ENCODE results near the gene SCYGR4.
"Not testable (repeated sequence)": the region's sequence is repeated elsewhere in the genome, so short reads cannot be mapped to it uniquely, and the experiment has no call there.

SCYGR4 gene

GRCh38 chr2:227614740-227615139 lies 2.6 kb upstream of the SCYGR4 start, which contains the start of gene SCYGR3:
Gene SCYGR3, minus strand, starts transcription at chr2:227614840. Its CDS starts 0 bp downstream, at chr2:227614840.
- DNase-seq, result no peak

- DNase-seq, result no peak
Observed at GRCh38 chr2:227615181-227615580, 2.1 kb upstream of the SCYGR4 start.

DNA sequence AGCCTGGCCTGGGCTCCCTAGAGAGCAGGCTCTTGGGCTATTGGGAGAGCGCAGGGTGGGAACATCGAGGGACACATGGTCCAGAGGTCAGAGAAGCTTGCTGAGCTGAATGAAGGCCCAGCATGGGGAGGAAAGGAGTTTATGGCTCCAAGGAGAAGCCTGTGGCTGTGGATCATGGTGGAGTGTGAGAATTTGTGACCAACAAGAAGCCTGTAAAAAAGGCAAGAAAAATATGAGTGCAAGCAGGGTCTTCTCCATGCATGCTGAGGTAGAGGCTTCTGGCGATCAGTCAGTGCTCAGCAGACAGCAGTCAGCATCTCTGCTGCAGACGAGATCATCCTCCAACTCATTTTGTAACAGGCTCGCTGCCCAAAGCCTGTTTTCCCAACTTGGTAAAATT lies 1.4 kb upstream of the SCYGR4 start:
- DNase-seq, result no peak

DNA sequence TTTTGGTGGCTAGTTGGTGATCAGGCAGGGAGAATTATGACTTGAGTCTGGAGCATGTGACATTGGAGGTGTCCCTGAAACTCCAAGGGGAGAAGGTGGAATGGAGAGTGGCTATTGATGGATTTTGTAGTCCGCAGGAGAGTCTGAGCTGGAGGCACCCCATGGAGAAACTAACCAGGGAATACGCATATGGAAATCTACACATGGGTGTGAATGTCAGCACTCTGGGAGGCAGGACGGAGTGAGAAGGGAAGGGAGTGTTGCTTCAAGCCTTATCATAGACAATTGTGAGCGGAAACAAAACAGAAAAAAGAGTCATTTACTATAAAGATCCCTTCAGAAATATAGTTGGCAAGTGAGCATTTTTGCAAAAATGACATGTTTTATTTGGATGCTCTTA lies 667 bp upstream of the SCYGR4 start:
- no peak for DNase-seq

DNA sequence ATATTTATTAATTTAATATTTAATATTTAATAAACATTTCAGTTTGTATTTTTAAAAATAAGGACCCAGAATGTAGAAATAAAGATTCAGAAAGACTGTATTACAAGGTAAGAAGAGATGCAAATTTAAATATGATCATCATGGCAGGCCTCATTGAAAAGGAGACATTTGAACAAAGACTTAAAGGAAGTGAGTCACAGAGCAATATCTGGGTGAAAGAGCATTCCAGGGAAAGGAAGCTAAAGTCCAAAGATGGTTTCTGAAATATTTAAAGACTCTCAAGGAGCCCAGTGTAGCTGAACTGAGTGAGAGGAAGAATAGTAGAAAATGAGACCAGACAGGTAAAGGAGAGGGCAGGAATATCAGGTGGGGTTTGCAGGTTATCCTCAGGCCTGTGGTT lies 5.9 kb downstream of the SCYGR4 start:
- DNase-seq, result no peak

DNA sequence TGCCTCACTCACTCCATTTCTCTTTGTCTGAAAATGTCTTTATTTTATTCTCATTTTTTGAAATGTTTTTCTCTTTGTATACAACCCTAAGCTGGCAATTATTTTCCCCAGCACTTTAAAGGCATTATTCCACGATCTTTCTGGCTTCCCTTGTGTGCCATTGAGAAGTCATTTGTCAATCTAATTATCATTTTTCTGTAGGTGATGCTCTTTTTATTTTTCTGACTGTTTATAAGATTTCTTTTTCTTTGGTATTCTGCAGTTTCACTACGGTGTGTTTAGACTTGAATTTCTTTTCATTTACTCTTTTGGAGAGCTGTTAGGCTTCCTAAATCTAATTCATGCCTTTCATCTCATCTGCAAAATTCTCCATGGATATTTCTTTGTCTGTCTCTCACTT lies 8.1 kb downstream of the SCYGR4 start:
- no peak for DNase-seq

- DNase-seq, result no peak
Observed at GRCh38 chr2:227626580-227627151, 9.4 kb downstream of the SCYGR4 start.

DNA sequence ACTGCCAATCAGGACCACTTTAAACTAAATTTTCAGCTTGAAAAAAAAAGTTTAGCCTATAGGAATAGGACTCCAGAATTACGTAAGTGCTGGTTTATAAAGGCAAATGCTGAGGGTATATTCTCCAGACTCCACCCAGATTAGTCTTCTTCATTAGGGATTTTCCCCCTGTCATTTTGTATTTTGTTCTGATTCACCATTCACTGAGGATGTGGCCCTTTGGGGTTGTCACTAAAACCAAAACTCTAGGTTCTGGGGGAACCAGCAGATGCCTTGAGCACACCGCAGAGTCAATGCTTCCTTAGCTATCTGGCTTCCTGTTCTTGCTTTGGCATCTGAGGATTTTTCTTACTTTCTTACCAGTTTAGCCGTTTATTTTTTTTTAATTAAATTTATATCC lies 10.5 kb downstream of the SCYGR4 start:
- DNase-seq, result no peak

DNA sequence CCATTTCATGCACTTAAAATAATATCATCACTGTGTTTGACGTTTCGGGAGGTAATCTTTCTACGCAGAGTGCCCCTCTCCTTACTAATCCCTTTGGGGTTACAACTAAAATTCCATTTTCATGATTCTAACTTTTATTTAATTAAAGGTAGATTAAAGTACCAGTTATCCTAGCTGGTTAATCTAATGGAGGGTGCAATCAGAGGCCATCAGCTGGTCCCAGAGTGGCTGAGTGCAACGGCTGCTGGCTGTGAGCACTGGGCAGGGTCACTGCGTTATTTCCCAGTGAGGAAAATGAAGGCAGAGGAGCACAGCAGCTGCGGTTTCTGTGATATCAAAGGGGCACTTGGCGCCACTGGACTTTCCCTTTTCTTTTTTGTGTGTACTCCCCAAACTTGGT lies 12.1 kb downstream of the SCYGR4 start:
- no peak for DNase-seq

DNA sequence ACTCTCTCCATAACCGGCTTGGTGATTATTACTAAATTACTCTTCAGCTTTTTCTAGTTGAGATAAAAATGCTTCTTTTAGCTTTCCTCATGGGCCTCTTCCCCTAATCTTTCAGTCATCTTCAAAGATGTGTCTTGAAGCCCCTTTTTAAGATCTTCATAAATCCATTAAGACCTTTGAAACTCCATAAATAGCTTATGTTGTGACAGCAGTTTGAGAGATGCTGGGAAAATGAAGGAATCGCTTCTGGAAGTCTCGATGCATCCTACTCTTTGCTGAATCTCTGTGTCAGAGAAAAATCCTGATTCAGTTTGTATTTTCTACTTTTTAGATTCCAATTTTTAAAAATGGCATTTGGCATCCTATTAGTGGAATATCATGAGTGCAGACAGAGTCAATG lies 13.0 kb downstream of the SCYGR4 start:
- no peak for DNase-seq

DNA sequence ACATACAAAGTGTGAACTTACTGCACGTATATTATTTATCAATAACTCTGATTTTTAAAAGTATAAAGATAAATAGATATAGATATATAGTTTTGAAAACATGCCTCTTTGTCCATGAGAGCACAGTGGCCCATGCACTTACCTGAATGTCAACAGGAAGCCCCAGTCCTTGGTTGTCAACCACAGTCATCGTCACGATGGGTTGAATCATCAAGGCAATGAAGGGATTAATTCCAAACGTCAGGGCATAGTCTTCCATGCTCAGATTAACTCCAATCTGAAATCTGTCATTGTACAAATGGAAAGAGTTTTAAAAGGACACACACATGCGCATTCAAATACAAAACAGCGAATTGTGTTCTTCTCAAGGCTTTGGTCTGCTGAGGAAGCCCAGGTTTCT lies 15.5 kb downstream of the SCYGR4 start:
- DNase-seq, result no peak

DNA sequence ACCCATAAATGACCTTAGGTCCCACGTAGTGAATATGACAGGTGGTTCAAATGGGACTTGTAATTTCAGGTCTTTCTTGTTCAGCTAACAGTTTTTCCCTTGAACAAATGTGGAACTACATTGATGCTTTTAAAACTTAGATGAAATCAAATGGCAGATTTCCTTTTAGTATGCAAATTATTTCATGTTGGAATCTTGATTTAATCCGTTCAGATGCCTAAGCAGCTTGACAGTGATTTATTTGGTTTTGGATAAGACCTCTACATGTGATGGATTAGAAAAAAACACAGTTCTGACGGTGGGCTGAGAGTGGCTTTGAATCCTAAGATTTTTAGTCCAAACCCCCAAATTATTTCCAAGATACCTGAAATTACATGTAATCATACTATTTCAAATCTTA lies 16.9 kb downstream of the SCYGR4 start:
- DNase-seq, result no peak

DNA sequence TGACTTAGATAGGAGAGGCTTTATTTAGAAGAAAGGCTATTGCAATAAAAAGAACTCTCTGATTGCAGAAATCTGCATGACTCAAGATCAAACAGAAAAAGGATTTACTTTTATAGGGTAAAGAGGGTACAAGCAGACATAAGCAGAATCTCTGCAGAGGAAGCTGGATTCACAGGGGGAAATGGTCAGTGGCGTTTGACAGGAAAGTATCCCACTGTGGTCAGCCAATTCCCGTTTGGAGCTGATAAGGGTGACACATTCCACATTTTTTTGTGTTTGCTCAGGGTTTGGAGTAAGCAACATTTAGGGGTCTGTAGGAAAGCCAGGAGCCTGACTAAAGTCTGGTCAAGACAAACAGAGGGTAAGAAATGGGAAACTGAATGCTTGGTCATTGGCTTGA lies 25.4 kb downstream of the SCYGR4 start:
- DNase-seq, result no peak

DNA sequence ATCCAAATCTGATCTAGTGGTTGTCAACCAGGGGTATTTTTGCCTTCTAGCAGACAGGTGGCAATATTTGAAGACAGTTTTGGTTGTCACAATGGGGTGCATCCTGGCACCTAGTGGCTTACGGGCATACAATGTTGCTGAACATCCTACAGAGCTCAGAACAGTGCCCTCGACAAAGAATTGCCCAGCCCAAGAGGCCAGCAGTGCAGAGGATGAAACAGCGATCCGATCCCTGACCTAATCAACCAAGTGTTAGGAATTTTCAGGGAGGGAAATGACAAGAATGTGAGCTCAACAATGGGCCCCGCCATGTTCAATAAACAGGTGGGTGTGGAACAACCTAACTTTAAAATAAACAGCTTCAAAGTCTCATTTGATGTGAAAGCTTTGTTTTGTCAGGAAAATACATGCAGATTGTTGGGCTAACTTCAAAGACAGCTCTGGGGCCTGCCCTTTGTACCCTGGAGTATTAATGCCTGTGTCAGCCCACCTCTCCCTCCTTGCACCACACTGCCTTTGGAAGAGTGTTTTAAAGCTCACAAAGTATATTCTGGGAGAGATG lies 26.8 kb downstream of the SCYGR4 start:
- no peak for DNase-seq

- DNase-seq, result no peak
Observed at GRCh38 chr2:227653419-227653818, 36.1 kb downstream of the SCYGR4 start.

GRCh38 chr2:227654426-227654825 lies 37.1 kb downstream of the SCYGR4 start:
- no peak for DNase-seq

GRCh38 chr2:227655454-227655853 lies 38.2 kb downstream of the SCYGR4 start:
- DNase-seq, result no peak

DNA sequence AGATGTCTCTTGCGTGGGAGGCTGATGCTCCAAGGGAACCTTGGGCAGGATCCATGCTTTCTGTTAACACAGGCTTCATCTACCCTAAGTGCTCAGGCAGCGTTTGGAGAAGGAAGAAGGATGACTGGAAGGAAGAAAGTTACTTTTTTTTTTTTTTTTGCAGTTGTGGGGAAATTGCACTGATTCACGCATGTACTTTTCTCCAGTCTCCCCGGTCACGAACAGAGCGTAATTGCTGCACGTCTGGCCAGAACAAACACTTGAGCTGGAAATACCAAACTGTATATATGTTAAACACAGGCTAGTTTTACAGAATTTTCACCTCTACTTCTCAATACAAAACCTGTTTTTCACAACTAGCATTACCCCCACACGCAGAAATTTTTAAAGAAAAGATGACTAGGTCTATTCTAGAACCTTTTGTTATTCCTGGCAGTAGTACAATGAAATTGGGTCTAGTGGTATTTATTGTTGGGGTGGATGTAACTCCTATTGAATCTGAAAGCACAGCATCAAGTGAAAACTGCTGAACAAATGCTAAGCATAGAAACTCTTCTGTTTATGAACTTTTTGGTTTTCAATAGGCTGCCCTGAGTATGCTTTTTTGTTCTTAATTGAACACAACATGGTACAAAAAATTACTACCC lies 40.0 kb downstream of the SCYGR4 start:
- no peak for DNase-seq

DNA sequence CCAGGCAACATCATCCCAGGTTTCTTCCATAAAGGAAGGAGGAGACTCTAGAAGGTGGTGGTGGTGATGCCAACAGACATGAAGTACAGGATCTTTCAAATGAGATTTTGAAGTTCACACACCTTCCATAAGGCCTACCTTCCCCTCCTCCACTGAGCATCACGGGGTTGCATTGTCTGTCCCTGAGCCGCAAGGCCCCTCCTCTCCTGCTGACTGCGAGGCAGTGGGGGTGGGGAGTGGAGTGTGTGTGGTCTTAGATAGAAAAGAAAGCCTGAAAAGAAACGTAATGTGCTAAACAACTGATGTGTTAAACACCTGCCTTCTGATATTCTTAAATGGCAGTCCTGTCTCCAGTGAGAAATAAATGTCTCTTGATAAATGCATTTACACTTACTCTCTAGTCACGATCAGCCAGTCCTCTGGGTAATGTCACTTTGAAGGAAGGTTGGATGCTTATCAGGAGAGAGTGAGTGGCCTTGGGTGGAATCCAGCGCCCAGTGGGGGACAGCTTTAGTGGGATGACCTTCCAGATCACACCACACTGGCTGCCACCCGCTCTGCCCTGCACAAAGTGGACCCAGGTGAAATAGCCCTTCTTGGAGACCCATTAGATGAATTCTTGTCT lies 43.8 kb downstream of the SCYGR4 start:
- no peak for DNase-seq

DNA sequence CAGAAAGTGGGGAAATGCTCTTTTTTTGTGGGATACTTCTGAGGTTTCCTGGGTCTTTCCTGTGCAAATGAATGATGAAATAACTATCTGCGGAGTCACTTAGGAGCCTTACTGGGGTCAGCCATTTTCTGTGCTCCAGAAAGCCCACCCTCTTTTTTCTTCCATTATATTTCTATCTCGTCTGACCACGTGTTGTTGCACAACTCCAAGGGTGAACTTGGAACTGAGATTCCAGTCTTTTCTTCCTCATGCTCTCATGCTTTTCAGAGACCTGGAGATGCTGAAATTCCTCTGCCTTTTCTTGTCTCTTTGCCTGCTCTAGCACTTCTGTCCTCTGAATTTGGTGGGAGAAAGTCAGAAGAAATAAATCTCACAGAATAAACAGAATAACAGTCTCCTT lies 44.5 kb downstream of the SCYGR4 start:
- no peak for DNase-seq

GRCh38 chr2:227665189-227665940 lies 48.1 kb downstream of the SCYGR4 start:
- DNase-seq, result no peak

- DNase-seq, result not testable (repeated sequence)
Observed at GRCh38 chr2:227666631-227667170, 49.4 kb downstream of the SCYGR4 start, which contains the start of gene SCYGR5. Gene SCYGR5, plus strand, starts transcription at chr2:227666804. Its CDS starts 0 bp downstream, at chr2:227666804.

Data from NCI-H1092 treated with DMSO at 0.1 percent for 48 hours (cell line).